ENCODE measurements around the gene SIGLEC11. TPM values are rescaled to one million over a fixed set of nuclear protein-coding genes. Genes with fewer than 3 reads are reported as not detected.
"Not testable (repeated sequence)": the region's sequence is repeated elsewhere in the genome, so short reads cannot be mapped to it uniquely, and the experiment has no call there.

Gene SIGLEC11
- 1 to 10 TPM in 1 of 10 donors, under 1 TPM in 8, not detected in 1; 0.11 to 1.1 (median 0.42) TPM for total RNA-seq
- polyA plus RNA-seq = 1 to 10 TPM in 1 of 2 donors, under 1 TPM in 1; 0.20 to 1.7 TPM
- long read RNA-seq, donor 1, partial matches to known transcripts = 0 of 1 reads
- long read RNA-seq, donor 1, other reads (novel, unspliced or antisense) = 1 of 1 reads
- long read RNA-seq, donor 2 = 0 reads
- long read RNA-seq, donor 3, partial matches to known transcripts = 1 of 1 reads
- long read RNA-seq, donor 3, other reads (novel, unspliced or antisense) = 0 of 1 reads

GRCh38 chr19:49960980-49961379, at the start of gene SIGLEC11:
TSS of gene SIGLEC11 (minus strand) at chr19:49961172. CDS start at chr19:49961081, 91 bp downstream.
- peaks cover 0 to 13% (median 6%) of the 10 kb centered on the region in 7 donors for H3K27me3 ChIP-seq
- H3K4me1 ChIP-seq = peaks cover 0 to 15% (median 0%) of the 10 kb centered on the region in 9 donors
- peak within 1 kb of the TSS in 1 of 10 donors; percentile 9 for H3K4me3 ChIP-seq
- H3K27ac ChIP-seq; H3K36me3 ChIP-seq; DNase-seq; H3K9me3 ChIP-seq; intact Hi-C loops (cut with DNase I): not testable (repeated sequence)
- peak; percentile 33 to 76 (median 60) for ATAC-seq
- 47 to 49% methylated on average over 5 of the region's 10 CpGs for WGBS, 2 donors

GRCh38 chr19:50008532-50008931, 47.6 kb upstream of the SIGLEC11 start:
- no peak overlapping the region for H3K4me3 ChIP-seq
- ATAC-seq (peak in 3 of 8 donors; percentile 7 to 54 (median 37)), DNase-seq (no peak)
- peak in 5 of 9 donors; percentile 5 to 24 (median 15) for TF ChIP-seq CTCF (IDR thresholded peaks at IDR 0.05)
- no peak overlapping the region for H3K27ac ChIP-seq
- H3K9me3 ChIP-seq = no peaks in the 10 kb centered on the region
- H3K4me1 ChIP-seq = peaks cover 0 to 16% (median 8%) of the 10 kb centered on the region in 9 donors
- H3K36me3 ChIP-seq = peaks cover 6 to 98% (median 36%) of the 10 kb centered on the region in 9 donors
- intact Hi-C loops (cut with DNase I) = no loop called here
- WGBS, 2 donors = 53 to 62% methylated on average over 10 of the region's 10 CpGs
- no peaks in the 10 kb centered on the region for H3K27me3 ChIP-seq

- ATAC-seq = no peak
- intact Hi-C loops (cut with DNase I) = no loop called here
Observed at GRCh38 chr19:50007947-50008346, 47.0 kb upstream of the SIGLEC11 start.

DNA sequence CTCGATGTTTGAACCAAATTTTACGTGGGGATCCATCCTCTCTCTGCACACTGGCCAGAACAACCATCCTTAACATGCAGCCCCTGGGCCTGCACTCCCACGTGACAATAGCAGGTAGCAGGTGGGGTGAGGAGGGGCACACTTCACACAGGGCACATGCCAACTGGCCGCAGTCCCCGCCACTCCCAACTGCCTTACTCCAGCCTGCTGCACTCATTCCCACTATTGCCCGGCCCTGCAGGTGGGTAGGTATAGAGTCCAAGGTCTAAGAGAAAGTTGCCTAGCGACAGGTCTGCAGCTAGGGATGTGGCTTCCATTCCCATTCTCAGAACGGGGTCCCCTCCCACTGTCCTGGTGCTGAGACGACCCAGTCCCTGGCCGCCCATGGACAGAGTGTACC, 46.2 kb upstream of the SIGLEC11 start:
- Histone ChIP-seq H3K27me3 (no peaks in the 10 kb centered on the region), H3K4me3 (no peak overlapping the region), H3K4me1 (peaks cover 0 to 18% (median 8%) of the 10 kb centered on the region in 9 donors), H3K36me3 (peaks cover 6 to 98% (median 24%) of the 10 kb centered on the region in 9 donors), H3K9me3 (no peaks in the 10 kb centered on the region), H3K27ac (no peak overlapping the region)
- DNase-seq (no peak), ATAC-seq (no peak)
- 86 to 93% methylated on average over 10 of the region's 10 CpGs for WGBS, 2 donors
- no peak for TF ChIP-seq CTCF (IDR thresholded peaks at IDR 0.05)
- intact Hi-C loops (cut with DNase I) = no loop called here

More at GRCh38 chr19:50007947-50008346, 47.0 kb upstream of the SIGLEC11 start:
- no peak for TF ChIP-seq CTCF (IDR thresholded peaks at IDR 0.05)
- Histone ChIP-seq H3K27ac (no peak overlapping the region), H3K36me3 (peaks cover 6 to 98% (median 30%) of the 10 kb centered on the region in 9 donors), H3K9me3 (no peaks in the 10 kb centered on the region), H3K4me1 (peaks cover 0 to 18% (median 8%) of the 10 kb centered on the region in 9 donors), H3K4me3 (no peak overlapping the region), H3K27me3 (no peaks in the 10 kb centered on the region)
- WGBS, 2 donors = 97 to 98% methylated on average over 2 of the region's 2 CpGs
- DNase-seq = no peak

DNA sequence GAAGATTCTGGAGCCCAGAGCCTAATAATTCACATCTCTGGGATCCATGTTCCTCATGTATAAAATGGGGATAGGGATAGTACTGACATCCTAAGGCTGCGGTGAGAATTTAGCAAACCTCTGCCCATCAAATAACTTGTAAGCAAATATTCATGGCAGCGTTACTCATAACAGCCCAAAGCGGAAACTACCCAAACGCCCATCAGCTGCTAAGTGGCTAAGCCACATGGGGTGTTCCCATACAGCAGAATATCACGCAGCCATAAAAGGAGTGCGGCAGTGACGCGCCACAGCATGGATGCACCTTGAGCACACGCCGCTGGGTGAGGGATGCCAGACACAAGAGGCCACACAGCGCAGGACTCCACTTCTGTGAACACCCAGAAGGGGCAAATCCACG, 44.5 kb upstream of the SIGLEC11 start:
- peaks cover 9 to 100% (median 30%) of the 10 kb centered on the region in 9 donors for H3K36me3 ChIP-seq
- no peak overlapping the region for H3K4me3 ChIP-seq
- peaks cover 0 to 18% (median 8%) of the 10 kb centered on the region in 9 donors for H3K4me1 ChIP-seq
- no peaks in the 10 kb centered on the region for H3K9me3 ChIP-seq
- no peak for TF ChIP-seq CTCF (IDR thresholded peaks at IDR 0.05)
- H3K27me3 ChIP-seq = no peaks in the 10 kb centered on the region
- no peak overlapping the region for H3K27ac ChIP-seq
- ATAC-seq = no peak
- intact Hi-C loops (cut with DNase I) = no loop called here
- DNase-seq = no peak
- WGBS, 2 donors = 96% methylated on average over 12 of the region's 12 CpGs

Data from heart right ventricle (tissue), 16 donors.